Activated CD4-positive, alpha-beta T cell treated with anti-CD3 and anti-CD28 coated beads, Interleukin-10, Interleukin-2, amounts not matched to agents 100 ng/mL and 50 ng/mL, durations not matched to agents 16 hours and 8 hours (primary cell): Measurements from ENCODE around the gene PPARG.
"Not testable (repeated sequence)": the region's sequence is repeated elsewhere in the genome, so short reads cannot be mapped to it uniquely, and the experiment has no call there.

Source experiments
- DNase-seq: peaks from one replicate; pipeline ENCODE4 v3.0.0-alpha.2; 2020

PPARG gene

GRCh38 chr3:12279591-12280326, 9.1 kb upstream of the PPARG start:
- DNase-seq: no peak

- DNase-seq: no peak
These were observed 8.5 kb upstream of the PPARG start for GRCh38 chr3:12280357-12280806.

- no peak for DNase-seq
These were observed 4.3 kb upstream of the PPARG start for GRCh38 chr3:12284591-12284990.

GRCh38 chr3:12285003-12285555, 3.8 kb upstream of the PPARG start:
- no peak for DNase-seq

- not testable (repeated sequence) for DNase-seq
These were observed 3.1 kb upstream of the PPARG start for GRCh38 chr3:12285779-12286178.

GRCh38 chr3:12286504-12286903, 2.4 kb upstream of the PPARG start:
- DNase-seq: no peak

GRCh38 chr3:12286927-12287726, 1.7 kb upstream of the PPARG start:
- DNase-seq: no peak

- no peak for DNase-seq
These were observed 1.1 kb upstream of the PPARG start for GRCh38 chr3:12287727-12288181.

GRCh38 chr3:12289524-12289923, 654 bp downstream of the PPARG start:
- peak; percentile 19 for DNase-seq

GRCh38 chr3:12292770-12293169, 3.9 kb downstream of the PPARG start:
- DNase-seq: no peak

- no peak for DNase-seq
These were observed 6.2 kb downstream of the PPARG start for GRCh38 chr3:12294885-12295580.

GRCh38 chr3:12296511-12296910, 7.6 kb downstream of the PPARG start:
- DNase-seq: no peak

- no peak for DNase-seq
These were observed 10.2 kb downstream of the PPARG start for GRCh38 chr3:12299026-12299425.

GRCh38 chr3:12300137-12300536, 11.3 kb downstream of the PPARG start:
- no peak for DNase-seq

GRCh38 chr3:12301031-12301430, 12.2 kb downstream of the PPARG start:
- no peak for DNase-seq

- no peak for DNase-seq
These were observed 12.6 kb downstream of the PPARG start for GRCh38 chr3:12301513-12301912.

- no peak for DNase-seq
These were observed 13.7 kb downstream of the PPARG start for GRCh38 chr3:12302564-12302963.

GRCh38 chr3:12303534-12303933, 14.7 kb downstream of the PPARG start:
- no peak for DNase-seq

- DNase-seq: no peak
These were observed 15.1 kb downstream of the PPARG start for GRCh38 chr3:12303993-12304392.

- no peak for DNase-seq
These were observed 18.3 kb downstream of the PPARG start for GRCh38 chr3:12307136-12307535.

- no peak for DNase-seq
These were observed 19.6 kb downstream of the PPARG start for GRCh38 chr3:12308517-12308916.

- no peak for DNase-seq
These were observed 20.8 kb downstream of the PPARG start for GRCh38 chr3:12309716-12310115.

- no peak for DNase-seq
These were observed 23.1 kb downstream of the PPARG start for GRCh38 chr3:12312010-12312409.
